ENCODE results near the gene UBAP2. TPM values are rescaled to one million over a fixed set of nuclear protein-coding genes. Genes with fewer than 3 reads are reported as not detected.

Gene UBAP2
- total RNA-seq, 2 donors from 2014 or later, result 29.8 to 52.8 TPM

DNA sequence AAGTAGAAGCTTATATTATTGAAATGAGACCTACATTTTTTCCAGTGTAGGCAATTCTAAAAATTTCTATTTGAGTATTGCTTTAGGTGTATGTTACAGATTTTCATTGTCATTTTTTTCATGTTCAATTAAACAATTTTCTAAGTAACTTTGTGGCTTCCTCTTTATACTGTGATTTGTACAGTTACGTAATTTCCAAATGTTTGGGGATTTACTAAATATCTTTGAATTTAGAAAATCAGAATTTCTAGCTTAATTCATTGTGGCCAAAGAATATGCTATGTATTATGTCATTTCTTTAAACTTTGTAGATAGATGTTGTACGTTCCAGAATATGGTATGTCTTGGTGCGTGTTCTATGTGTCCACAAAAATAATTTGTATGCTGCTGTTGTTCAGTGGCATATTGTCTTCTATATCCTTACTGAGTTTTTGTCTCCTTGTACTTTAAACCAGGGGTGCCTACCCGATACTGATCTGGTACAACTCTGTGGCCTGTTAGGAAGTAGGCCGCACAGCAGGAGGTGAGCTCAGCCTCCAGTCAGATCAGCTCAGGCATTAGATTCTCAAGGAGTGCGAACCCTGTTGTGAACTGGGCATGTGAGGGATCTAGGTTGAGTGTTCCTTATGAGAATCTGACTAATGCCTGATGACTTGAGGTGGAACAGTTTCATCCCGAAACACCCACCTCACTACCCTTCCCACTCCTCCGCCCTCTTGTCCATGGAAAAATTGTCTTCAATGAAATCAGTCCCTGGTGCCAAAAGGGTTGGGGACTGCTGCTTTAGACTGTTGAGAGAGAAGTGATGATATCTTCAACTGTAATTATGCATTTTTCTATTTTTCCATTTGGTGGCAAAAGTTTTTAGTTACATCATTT lies 168.2 kb downstream of the UBAP2 start:
- Histone ChIP-seq H3K36me3 (no peaks in the 10 kb centered on the region), H3K27ac (no peak overlapping the region), H3K4me3 (no peak overlapping the region), H3K9me3 (no peaks in the 10 kb centered on the region), H3K27me3 (replicated peaks; ENCODE audit: insufficient read depth) (no peaks in the 10 kb centered on the region), H3K4me1 (replicated peaks) (peaks cover 10% of the 10 kb centered on the region)
- TF ChIP-seq POLR2A (IDR thresholded peaks at IDR 0.05) (no peak), POLR2AphosphoS5 (IDR thresholded peaks at IDR 0.05) (no peak)
- TF ChIP-seq, protein P1, sequence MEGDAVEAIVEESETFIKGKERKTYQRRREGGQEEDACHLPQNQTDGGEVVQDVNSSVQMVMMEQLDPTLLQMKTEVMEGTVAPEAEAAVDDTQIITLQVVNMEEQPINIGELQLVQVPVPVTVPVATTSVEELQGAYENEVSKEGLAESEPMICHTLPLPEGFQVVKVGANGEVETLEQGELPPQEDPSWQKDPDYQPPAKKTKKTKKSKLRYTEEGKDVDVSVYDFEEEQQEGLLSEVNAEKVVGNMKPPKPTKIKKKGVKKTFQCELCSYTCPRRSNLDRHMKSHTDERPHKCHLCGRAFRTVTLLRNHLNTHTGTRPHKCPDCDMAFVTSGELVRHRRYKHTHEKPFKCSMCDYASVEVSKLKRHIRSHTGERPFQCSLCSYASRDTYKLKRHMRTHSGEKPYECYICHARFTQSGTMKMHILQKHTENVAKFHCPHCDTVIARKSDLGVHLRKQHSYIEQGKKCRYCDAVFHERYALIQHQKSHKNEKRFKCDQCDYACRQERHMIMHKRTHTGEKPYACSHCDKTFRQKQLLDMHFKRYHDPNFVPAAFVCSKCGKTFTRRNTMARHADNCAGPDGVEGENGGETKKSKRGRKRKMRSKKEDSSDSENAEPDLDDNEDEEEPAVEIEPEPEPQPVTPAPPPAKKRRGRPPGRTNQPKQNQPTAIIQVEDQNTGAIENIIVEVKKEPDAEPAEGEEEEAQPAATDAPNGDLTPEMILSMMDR (IDR thresholded peaks at IDR 0.05), result no peak
- intact Hi-C loops (cut with DNase I), result no loop called here
- DNase-seq (ENCODE audit: low spot score), result no peak
- 96% methylated on average over 8 of the region's 8 CpGs for WGBS

DNA sequence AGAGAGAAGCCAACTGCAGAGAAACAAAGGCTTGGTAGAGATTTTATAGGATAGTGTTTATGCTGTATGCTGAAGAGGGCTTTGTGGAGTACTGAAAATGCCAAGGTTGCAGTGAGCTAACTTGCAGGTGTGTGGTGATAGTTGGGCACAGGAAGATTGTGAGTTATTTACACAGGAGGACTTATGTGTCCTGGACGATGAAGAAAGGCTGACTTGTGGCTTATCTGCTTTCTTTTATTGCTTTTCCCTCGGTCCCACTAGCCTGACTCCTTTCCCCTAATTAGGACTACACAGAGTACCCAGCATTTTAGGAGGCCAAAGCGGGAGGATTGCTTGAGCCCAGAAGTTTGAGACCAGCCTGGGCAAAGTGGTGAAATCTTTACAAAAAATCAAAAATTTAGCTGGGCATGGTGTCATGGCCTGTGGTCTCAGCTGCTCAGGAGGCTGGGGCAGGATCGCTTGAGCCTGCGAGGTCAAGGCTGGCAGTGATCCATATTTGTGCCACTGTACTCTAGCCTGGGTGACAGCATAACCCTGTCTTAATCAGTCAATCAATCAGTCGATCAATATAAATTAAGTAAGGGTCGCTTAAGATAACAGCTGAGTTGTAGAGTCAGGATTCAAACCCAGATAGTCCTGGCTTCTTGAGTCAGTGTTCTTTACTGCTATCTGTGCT lies 169.9 kb downstream of the UBAP2 start:
- TF ChIP-seq POLR2AphosphoS5 (IDR thresholded peaks at IDR 0.05) (peak; percentile 53), POLR2A (IDR thresholded peaks at IDR 0.05) (no peak)
- H3K4me1 ChIP-seq (replicated peaks), result peaks cover 5% of the 10 kb centered on the region
- H3K4me3 ChIP-seq, result no peak overlapping the region
- peak; percentile 49 for DNase-seq (ENCODE audit: low spot score)
- WGBS, result 68% methylated on average over 7 of the region's 7 CpGs
- H3K9me3 ChIP-seq, result no peaks in the 10 kb centered on the region
- peak overlapping the region in 1 of 2 donors; percentile 55 for H3K27ac ChIP-seq
- intact Hi-C loops (cut with DNase I), result no loop called here
- no peaks in the 10 kb centered on the region for H3K36me3 ChIP-seq
- H3K27me3 ChIP-seq (replicated peaks; ENCODE audit: insufficient read depth), result no peaks in the 10 kb centered on the region

DNA sequence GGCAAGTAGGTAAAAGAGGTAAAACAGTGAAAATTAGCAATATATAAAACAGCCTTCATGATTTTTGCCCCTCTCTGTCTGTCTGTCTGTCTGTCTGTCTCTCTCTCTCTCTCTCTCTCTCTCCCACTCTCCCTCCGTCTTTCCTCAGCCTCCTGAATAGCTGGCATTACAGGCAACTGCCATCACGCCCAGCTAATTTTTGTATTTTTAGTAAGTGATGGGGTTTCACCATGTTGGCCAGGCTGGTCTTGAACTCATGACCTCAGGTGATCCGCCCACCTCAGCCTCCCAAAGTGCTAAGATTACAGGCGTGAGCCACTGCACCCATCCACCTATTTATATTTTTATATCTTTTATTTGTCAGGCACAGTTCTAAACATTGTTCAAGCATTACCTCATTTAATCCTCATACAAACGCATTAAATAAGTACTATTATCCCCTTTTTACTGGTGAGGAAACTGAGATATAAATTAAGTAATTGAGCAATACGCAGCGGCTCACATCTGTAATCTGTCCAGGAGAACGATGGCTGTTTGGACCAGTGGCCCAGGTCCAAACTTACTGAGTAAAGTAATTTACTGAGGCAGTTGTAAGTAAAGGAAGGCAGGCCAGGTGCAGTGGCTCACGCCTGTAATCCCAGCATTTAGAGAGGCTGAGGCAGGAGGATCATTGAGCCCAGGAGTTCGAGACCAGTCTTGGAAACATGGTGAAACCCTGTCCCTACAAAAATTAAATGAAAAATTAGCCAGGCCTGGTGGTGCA lies 170.8 kb downstream of the UBAP2 start:
- Histone ChIP-seq H3K9me3 (no peaks in the 10 kb centered on the region), H3K27me3 (replicated peaks; ENCODE audit: insufficient read depth) (no peaks in the 10 kb centered on the region), H3K36me3 (no peaks in the 10 kb centered on the region), H3K27ac (peak overlapping the region in 1 of 2 donors; percentile 10), H3K4me1 (replicated peaks) (peaks cover 5% of the 10 kb centered on the region), H3K4me3 (no peak overlapping the region)
- TF ChIP-seq POLR2AphosphoS5 (IDR thresholded peaks at IDR 0.05) (no peak), POLR2A (IDR thresholded peaks at IDR 0.05) (no peak)
- TF ChIP-seq, protein P1 (IDR thresholded peaks at IDR 0.05), result no peak
- 74% methylated on average over 10 of the region's 10 CpGs for WGBS
- no peak for DNase-seq (ENCODE audit: low spot score)
- intact Hi-C loops (cut with DNase I), result no loop called here

Small RNA genes lying within 50 kb of the gene (small RNA-seq; reads per million reads assigned to genes)
- gene RN7SKP114, result 0 reads per million in 2 donors
- 24.3 to 42.9 reads per million in 2 donors for gene SNORD121A
- gene SNORD121B, result 0 reads per million in 2 donors

Other genes with a start within 250 kb of the UBAP2 start
- gene UBE2R2, start 231.7 kb downstream of the UBAP2 start, total RNA-seq, result 10 to 100 TPM; 25.6 to 42.7 TPM
- 100 to 1,000 TPM in 1 of 2 donors, 10 to 100 TPM in 1; 30.6 to 100 TPM for gene DCAF12, start 77.8 kb upstream of the UBAP2 start, total RNA-seq
- gene UBAP1, start 130.2 kb upstream of the UBAP2 start, total RNA-seq, result 10 to 100 TPM; 38.3 to 72.2 TPM

All from prostate gland (tissue), 2 donors.